Measurements from ENCODE around the gene SLC7A8.

DNA sequence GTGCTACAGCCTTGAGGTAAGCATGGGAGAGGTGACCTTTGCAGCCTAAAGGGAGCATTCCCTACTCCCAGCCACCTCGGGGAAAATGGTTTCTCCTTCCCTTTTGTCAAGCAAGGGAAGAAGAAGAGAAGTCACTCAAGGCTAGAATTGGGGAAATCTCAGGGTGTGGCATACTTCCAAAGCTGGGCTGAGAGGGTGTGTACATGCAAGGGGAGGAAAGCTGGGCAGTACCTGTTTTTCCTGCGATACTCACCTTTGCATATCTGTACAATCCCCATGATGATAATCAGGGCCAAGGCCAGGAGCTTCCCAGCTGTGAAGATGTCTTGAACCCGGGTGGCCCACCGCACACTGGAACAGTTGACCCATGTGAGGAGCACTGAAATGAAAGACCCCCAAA lies 40.6 kb downstream of the SLC7A8 start:
- TF ChIP-seq, protein P1, sequence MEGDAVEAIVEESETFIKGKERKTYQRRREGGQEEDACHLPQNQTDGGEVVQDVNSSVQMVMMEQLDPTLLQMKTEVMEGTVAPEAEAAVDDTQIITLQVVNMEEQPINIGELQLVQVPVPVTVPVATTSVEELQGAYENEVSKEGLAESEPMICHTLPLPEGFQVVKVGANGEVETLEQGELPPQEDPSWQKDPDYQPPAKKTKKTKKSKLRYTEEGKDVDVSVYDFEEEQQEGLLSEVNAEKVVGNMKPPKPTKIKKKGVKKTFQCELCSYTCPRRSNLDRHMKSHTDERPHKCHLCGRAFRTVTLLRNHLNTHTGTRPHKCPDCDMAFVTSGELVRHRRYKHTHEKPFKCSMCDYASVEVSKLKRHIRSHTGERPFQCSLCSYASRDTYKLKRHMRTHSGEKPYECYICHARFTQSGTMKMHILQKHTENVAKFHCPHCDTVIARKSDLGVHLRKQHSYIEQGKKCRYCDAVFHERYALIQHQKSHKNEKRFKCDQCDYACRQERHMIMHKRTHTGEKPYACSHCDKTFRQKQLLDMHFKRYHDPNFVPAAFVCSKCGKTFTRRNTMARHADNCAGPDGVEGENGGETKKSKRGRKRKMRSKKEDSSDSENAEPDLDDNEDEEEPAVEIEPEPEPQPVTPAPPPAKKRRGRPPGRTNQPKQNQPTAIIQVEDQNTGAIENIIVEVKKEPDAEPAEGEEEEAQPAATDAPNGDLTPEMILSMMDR (IDR thresholded peaks at IDR 0.05) = no peak
- TF ChIP-seq POLR2A (IDR thresholded peaks at IDR 0.05) = no peak

All from heart left ventricle (tissue), 13 donors.